ENCODE measurements around the gene TBC1D1. TPM values are rescaled to one million over a fixed set of nuclear protein-coding genes. Genes with fewer than 3 reads are reported as not detected.

Gene TBC1D1
- polyA plus RNA-seq, 3 donors = 23.3 to 70.0 (median 31.5) TPM

- no peak for TF ChIP-seq CTCF (IDR thresholded peaks at IDR 0.05)
- Histone ChIP-seq H3K4me3 (replicated peaks in 1 of 3; ENCODE audit: low read depth in 2 of 3, low read length in 3 of 3) (no peak overlapping the region), H4K20me1 (ENCODE audit: insufficient read depth, low read length) (peaks cover 46% of the 10 kb centered on the region), H3K9me3 (replicated peaks in 1 of 2; ENCODE audit: control insufficient read depth in 1 of 2, insufficient read depth in 1 of 2, low read length in 2 of 2) (no peaks in the 10 kb centered on the region), H3K9ac (ENCODE audit: insufficient read depth, low read length, poor library complexity, severe bottlenecking) (no peak overlapping the region), H3K79me2 (ENCODE audit: insufficient read depth, low read length) (peaks cover 75% of the 10 kb centered on the region), H2AFZ (ENCODE audit: insufficient read depth, low read depth, low read length, poor library complexity, severe bottlenecking) (no peak overlapping the region), H3K27me3 (ENCODE audit: control insufficient read depth in 2 of 2, insufficient read depth in 2 of 2, low read length in 2 of 2) (no peaks in the 10 kb centered on the region), H3K4me2 (replicated peaks; ENCODE audit: extremely low read depth, low read length, poor library complexity, severe bottlenecking) (no peak overlapping the region), H3K4me1 (ENCODE audit: control insufficient read depth in 1 of 2, insufficient read depth in 2 of 2, low read length in 2 of 2) (no peaks in the 10 kb centered on the region), H3K36me3 (replicated peaks in 1 of 2; ENCODE audit: control insufficient read depth in 1 of 2, insufficient read depth in 2 of 2, low read length in 2 of 2) (peaks cover 45 to 67% of the 10 kb centered on the region in 2 donors), H3K27ac (ENCODE audit: low read depth in 1 of 2, low read length in 2 of 2) (peak overlapping the region in 1 of 2 donors; percentile 23)
- peaks cover 43 to 63% of the 10 kb centered on the region in 2 donors for H3K36me3 Mint-ChIP-seq
- H3K27ac Mint-ChIP-seq = no peak overlapping the region
- no peaks in the 10 kb centered on the region for H3K9me3 Mint-ChIP-seq
- DNase-seq = no peak
- H3K4me3 Mint-ChIP-seq = no peak overlapping the region
- H3K4me1 Mint-ChIP-seq = peaks cover 7% of the 10 kb centered on the region
- intact Hi-C loops (cut with micrococcal nuclease) = no loop called here
- WGBS (ENCODE audit: insufficient coverage) = 90% methylated on average over 3 of the region's 7 CpGs
- no peaks in the 10 kb centered on the region for H3K27me3 Mint-ChIP-seq (ENCODE audit: low read depth in 3 of 3)
Measured at GRCh38 chr4:38015886-38016515, 125.1 kb downstream of the TBC1D1 start.

DNA sequence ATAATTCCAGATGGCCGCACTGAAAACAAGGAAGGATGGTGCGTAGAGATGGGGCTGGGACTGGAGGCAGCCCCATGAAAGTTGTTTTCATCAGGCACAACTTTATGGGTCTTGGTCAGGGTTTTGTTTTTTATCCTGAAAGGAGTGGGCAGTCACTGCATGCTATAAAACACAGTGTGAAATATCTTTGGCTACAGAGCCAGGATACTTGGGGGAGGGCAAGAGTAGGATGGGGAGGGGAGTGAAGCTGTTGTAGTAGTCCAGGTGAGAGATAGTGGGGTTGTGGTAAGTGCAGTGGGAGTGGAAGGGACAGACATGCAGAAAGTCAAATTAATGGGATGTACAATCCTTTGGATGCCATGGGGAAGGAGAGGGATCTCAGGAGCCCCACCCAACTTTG, 125.8 kb downstream of the TBC1D1 start:
- Histone ChIP-seq H3K9ac (ENCODE audit: insufficient read depth, low read length, poor library complexity, severe bottlenecking) (no peak overlapping the region), H3K4me3 (replicated peaks in 1 of 3; ENCODE audit: low read depth in 2 of 3, low read length in 3 of 3) (no peak overlapping the region), H3K27me3 (ENCODE audit: control insufficient read depth in 2 of 2, insufficient read depth in 2 of 2, low read length in 2 of 2) (no peaks in the 10 kb centered on the region), H3K4me2 (replicated peaks; ENCODE audit: extremely low read depth, low read length, poor library complexity, severe bottlenecking) (no peak overlapping the region), H3K27ac (ENCODE audit: low read depth in 1 of 2, low read length in 2 of 2) (peak overlapping the region in 1 of 2 donors; percentile 23), H2AFZ (ENCODE audit: insufficient read depth, low read depth, low read length, poor library complexity, severe bottlenecking) (no peak overlapping the region), H4K20me1 (ENCODE audit: insufficient read depth, low read length) (peaks cover 39% of the 10 kb centered on the region), H3K36me3 (replicated peaks in 1 of 2; ENCODE audit: control insufficient read depth in 1 of 2, insufficient read depth in 2 of 2, low read length in 2 of 2) (peaks cover 52 to 74% of the 10 kb centered on the region in 2 donors), H3K9me3 (replicated peaks in 1 of 2; ENCODE audit: control insufficient read depth in 1 of 2, insufficient read depth in 1 of 2, low read length in 2 of 2) (no peaks in the 10 kb centered on the region), H3K79me2 (ENCODE audit: insufficient read depth, low read length) (peaks cover 68% of the 10 kb centered on the region), H3K4me1 (ENCODE audit: control insufficient read depth in 1 of 2, insufficient read depth in 2 of 2, low read length in 2 of 2) (no peaks in the 10 kb centered on the region)
- Mint-ChIP-seq H3K36me3 (peaks cover 50 to 70% of the 10 kb centered on the region in 2 donors), H3K4me1 (peaks cover 4% of the 10 kb centered on the region), H3K4me3 (no peak overlapping the region), H3K27ac (peak overlapping the region in 3 of 7 donors; percentile 13 to 61 (median 28)), H3K9me3 (no peaks in the 10 kb centered on the region), H3K27me3 (ENCODE audit: low read depth in 3 of 3) (peaks cover 0 to under 1% (median 0%) of the 10 kb centered on the region in 3 donors)
- intact Hi-C loops (cut with micrococcal nuclease) = no loop called here
- DNase-seq = no peak
- 90% methylated on average over 2 of the region's 2 CpGs for WGBS (ENCODE audit: insufficient coverage)
- no peak for TF ChIP-seq CTCF (IDR thresholded peaks at IDR 0.05)

Data from CD14-positive monocyte (primary cell).